Transverse colon (tissue), 4 donors: ENCODE data around the gene SLC18B1. TPM values are rescaled to one million over a fixed set of nuclear protein-coding genes. Genes with fewer than 3 reads are reported as not detected.
"Not testable (repeated sequence)": the region's sequence is repeated elsewhere in the genome, so short reads cannot be mapped to it uniquely, and the experiment has no call there.

Experiments used
- DNase-seq: peaks from one replicate; pipeline ENCODE4 v3.0.0-alpha.2; 2019
- H3K27ac ChIP-seq, 4 donors: fragments of 200-600 bp; sonication (generic); 2 replicates each; pipeline ENCODE4 v1.5.1; 2016 to 2018; ENCODE audit warnings: inconsistent platforms in 4 of 4
- H3K27me3 ChIP-seq: fragments of 200-600 bp; sonication (generic); 2 replicates; pipeline ENCODE4 v1.5.1; 2017; ENCODE audit warnings: inconsistent platforms
- H3K36me3 ChIP-seq, 4 donors: fragments of 200-600 bp; sonication (generic); 2 replicates each; pipeline ENCODE4 v1.5.1; 2017 to 2019; ENCODE audit warnings: inconsistent platforms in 4 of 4
- H3K4me1 ChIP-seq, 4 donors: fragments of 200-600 bp; sonication (generic); 2 replicates each; pipeline ENCODE4 v1.5.1; 2017 to 2020; ENCODE audit warnings: inconsistent platforms in 4 of 4
- H3K4me3 ChIP-seq, 4 donors: fragments of 200-600 bp; sonication (generic); 1 replicate in 1 of 4; 2 replicates in 3 of 4; pipeline versions ENCODE4 v1.5.1 to v1.6.1; 2017 to 2019; ENCODE audit warnings: inconsistent platforms in 4 of 4
- H3K9me3 ChIP-seq, 2 donors: fragments of 200-600 bp; sonication (generic); 2 replicates each; pipeline ENCODE4 v1.5.1; 2017 to 2019; ENCODE audit warnings: inconsistent platforms in 2 of 2
- CTCF ChIP-seq, 5 experiments: fragments of 200-600 bp in 3 of 5; fragments of 450-650 bp in 2 of 5; sonication (generic) in 3 of 5; IDR thresholded peaks; 1 replicate in 2 of 5; 2 replicates in 3 of 5; pipeline ENCODE4 v1.5.1; 2016 to 2017; ENCODE audit warnings: antibody characterized with exemption in 5 of 5, inconsistent platforms in 3 of 5, mild to moderate bottlenecking in 2 of 5, moderate library complexity in 1 of 5
- EP300 ChIP-seq: sonication (generic); formaldehyde crosslinking; IDR thresholded peaks from one replicate; pipeline ENCODE4 v1.6.1; 2017; ENCODE audit warnings: antibody characterized with exemption, low read depth
- POLR2A ChIP-seq: fragments of 450-650 bp; IDR thresholded peaks from one replicate; pipeline ENCODE4 v1.6.1; 2016; ENCODE audit warnings: antibody characterized with exemption, mild to moderate bottlenecking, moderate library complexity
- POLR2AphosphoS5 ChIP-seq, 3 donors: sonication (generic); formaldehyde crosslinking; IDR thresholded peaks; one replicate each; pipeline ENCODE4 v1.6.1; 2016; ENCODE audit warnings: antibody characterized with exemption in 3 of 3
- WGBS, 2 donors: methylation state at CpG; one replicate each; pipeline ENCODE4 v1.1.5; 2018; ENCODE audit warnings: low coverage in 1 of 2; 5-methylcytosine and 5-hydroxymethylcytosine counted together
- in situ Hi-C, 4 donors: fragments of 200-750 bp; cut with MboI; loops; one replicate each; pipeline versions ENCODE4 v1.15.0 to v1.15.1; 2017; ENCODE audit warnings: low sequenced_read_pairs in 3 of 4, low pct_ligation_motif_present in 1 of 4, low pct_unique_long_range_greater_than_20kb in 1 of 4
- intact Hi-C: fragments of 100-400 bp; cut with DNase I; formaldehyde crosslinking; loops from one replicate; pipeline ENCODE4 v1.15.1; 2023; ENCODE audit warnings: low total_unique reads
- total RNA-seq, 4 donors: library from RNA; depleted of rRNA; stranded (reverse); fragments of >200 nt; gene quantifications; one replicate each; pipeline ENCODE4 v1.1.0, GENCODE V29; 2016

SLC18B1 gene
- total RNA-seq, 4 donors from 2014 or later, result 1.6 to 16.0 (median 10.3) TPM

GRCh38 chr6:132780770-132781371 lies 17.6 kb downstream of the SLC18B1 start:
- 66 to 95% methylated on average over 2 of the region's 2 CpGs for WGBS, 2 donors
- intact Hi-C loops (no loop called here), in situ Hi-C loops (loop anchor here in 1 of 4 donors (25.0 kb wide), 1 partner anchor 244 kb away; the partner anchor contains the start of gene TAAR9)
- Histone ChIP-seq H3K9me3 (no peaks in the 10 kb centered on the region), H3K27me3 (no peaks in the 10 kb centered on the region), H3K4me1 (no peaks in the 10 kb centered on the region), H3K4me3 (no peak overlapping the region), H3K36me3 (peaks cover 0 to 22% (median 3%) of the 10 kb centered on the region in 4 donors), H3K27ac (no peak overlapping the region)
- TF ChIP-seq CTCF (IDR thresholded peaks at IDR 0.05) (peak in 4 of 5 experiments; percentile 12 to 28 (median 23)), POLR2AphosphoS5 (IDR thresholded peaks at IDR 0.05) (no peak), EP300 (no peak)
- DNase-seq, result no peak

DNA sequence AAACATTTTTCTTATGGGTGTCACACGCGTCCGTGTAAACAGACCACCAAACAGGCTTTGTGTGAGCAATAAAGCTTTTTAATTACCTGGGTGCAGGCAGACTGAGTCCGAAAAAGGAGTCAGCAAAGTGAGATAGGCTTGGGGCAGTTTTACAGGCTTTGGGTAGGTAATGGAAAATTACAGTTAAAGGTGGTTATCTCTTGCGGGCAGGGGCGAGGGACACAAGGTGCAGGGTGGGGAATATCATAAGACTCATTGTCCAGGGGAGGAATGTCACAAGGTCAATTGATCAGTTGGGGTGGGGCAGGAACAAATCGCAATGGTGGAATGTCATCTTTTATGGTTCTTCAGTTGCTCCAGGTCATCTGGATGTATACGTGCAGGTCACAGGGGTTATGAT lies 20.6 kb downstream of the SLC18B1 start:
- H3K9me3 ChIP-seq, H3K27me3 ChIP-seq, H3K27ac ChIP-seq, intact Hi-C loops, H3K4me1 ChIP-seq, DNase-seq, H3K4me3 ChIP-seq: not testable (repeated sequence)
- in situ Hi-C loops, result loop anchor here in 1 of 4 donors (25.0 kb wide), 1 partner anchor 241 kb away; the partner anchor contains the start of gene TAAR9
- peaks cover 0 to 16% (median 0%) of the 10 kb centered on the region in 4 donors for H3K36me3 ChIP-seq
- WGBS, 2 donors, result 76 to 79% methylated on average over 4 to 8 of the region's 8 CpGs

DNA sequence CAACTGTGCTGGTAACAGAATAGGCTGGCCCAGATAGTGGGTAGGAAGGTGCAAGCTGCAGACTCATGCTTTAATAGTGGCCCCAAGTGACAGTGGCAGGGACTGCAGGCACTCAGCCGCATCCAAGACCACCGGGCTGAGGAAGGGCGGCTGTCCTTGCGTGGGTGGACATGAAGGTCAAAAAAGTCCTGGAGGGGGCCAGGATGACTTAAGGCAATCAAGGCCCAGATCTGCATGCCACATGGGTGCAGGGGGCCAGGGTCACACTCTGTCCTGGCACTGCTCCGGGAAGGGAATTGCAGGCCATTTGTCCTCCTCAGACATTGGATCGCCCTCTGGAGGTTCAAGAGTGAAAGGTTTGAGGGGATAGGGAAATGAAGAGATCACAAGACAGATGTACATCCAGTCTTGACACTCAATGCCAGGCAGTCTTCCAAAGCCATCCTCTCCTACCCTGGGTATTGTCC lies 30.4 kb downstream of the SLC18B1 start:
- in situ Hi-C loops (loop anchor here in 3 of 4 donors (25.0 kb wide), 1 partner anchor 231 kb away; the partner anchor contains the start of gene TAAR9 (in 3 of the 3)), intact Hi-C loops (no loop called here)
- Histone ChIP-seq H3K27me3 (no peaks in the 10 kb centered on the region), H3K27ac (no peak overlapping the region), H3K4me1 (no peaks in the 10 kb centered on the region), H3K4me3 (no peak overlapping the region), H3K36me3 (peaks cover 0 to 14% (median 7%) of the 10 kb centered on the region in 4 donors), H3K9me3 (no peaks in the 10 kb centered on the region)
- peak; percentile 21 for DNase-seq
- WGBS, 2 donors, result 17 to 45% methylated on average over 1 to 6 of the region's 6 CpGs
- TF ChIP-seq CTCF (IDR thresholded peaks at IDR 0.05), result peak; percentile 14 to 69 (median 46)
- no peak for TF ChIP-seq POLR2AphosphoS5 (IDR thresholded peaks at IDR 0.05)

- H3K27me3 ChIP-seq, result no peaks in the 10 kb centered on the region
- no peaks in the 10 kb centered on the region for H3K9me3 ChIP-seq
- DNase-seq, result no peak
- intact Hi-C loops (no loop called here), in situ Hi-C loops (loop anchor here in 3 of 4 donors (25.0 kb wide), 1 partner anchor 228 kb away; the partner anchor contains the start of gene TAAR9 (in 3 of the 3))
- TF ChIP-seq POLR2AphosphoS5 (IDR thresholded peaks at IDR 0.05) (no peak), EP300 (no peak), CTCF (IDR thresholded peaks at IDR 0.05) (no peak), POLR2A (no peak)
- H3K4me3 ChIP-seq, result no peak overlapping the region
- no peak overlapping the region for H3K27ac ChIP-seq
- peaks cover 0 to 7% (median 3%) of the 10 kb centered on the region in 4 donors for H3K36me3 ChIP-seq
- WGBS, 2 donors, result 91 to 100% methylated on average over 1 of the region's 1 CpG
- H3K4me1 ChIP-seq, result no peaks in the 10 kb centered on the region
Observed at GRCh38 chr6:132765560-132765959, 32.9 kb downstream of the SLC18B1 start.
